Left ventricle myocardium superior (tissue), 1 donor: ENCODE results near the gene IGFBP6. TPM values are rescaled to one million over a fixed set of nuclear protein-coding genes. Genes with fewer than 3 reads are reported as not detected.
"Not testable (repeated sequence)": the region's sequence is repeated elsewhere in the genome, so short reads cannot be mapped to it uniquely, and the experiment has no call there.

Experiments used
- ATAC-seq: fragments of 200-7000 bp; cut with Tn5 transposase; one replicate; pipeline ENCODE4 v1.9.1; 2020; ENCODE audit warnings: mild to moderate bottlenecking, moderate library complexity
- DNase-seq: peaks from one replicate; pipeline ENCODE4 v3.0.0-alpha.2; 2020
- intact Hi-C: fragments of 100-400 bp; cut with micrococcal nuclease; formaldehyde crosslinking; loops from one replicate; pipeline ENCODE4 v1.11.0; 2022
- total RNA-seq: library from RNA; stranded (reverse); fragmentation: NEBNext Ultra II Directional; extraction: Animal tissue kit (Norgen Biotek cat#: 25700); gene quantifications from one replicate; pipeline ENCODE4 v1.2.1, GENCODE V29; 2021
- donor health status: DM: no; HTN: yes; CAD: no; lungs with severe emphysema.

IGFBP6 gene
- total RNA-seq, 1 donor from 2014 or later, result 45.5 TPM

- DNase-seq (no peak), ATAC-seq (no peak)
- intact Hi-C loops, result no loop called here
Observed at GRCh38 chr12:53103860-53104305, 6.4 kb downstream of the IGFBP6 start.

DNA sequence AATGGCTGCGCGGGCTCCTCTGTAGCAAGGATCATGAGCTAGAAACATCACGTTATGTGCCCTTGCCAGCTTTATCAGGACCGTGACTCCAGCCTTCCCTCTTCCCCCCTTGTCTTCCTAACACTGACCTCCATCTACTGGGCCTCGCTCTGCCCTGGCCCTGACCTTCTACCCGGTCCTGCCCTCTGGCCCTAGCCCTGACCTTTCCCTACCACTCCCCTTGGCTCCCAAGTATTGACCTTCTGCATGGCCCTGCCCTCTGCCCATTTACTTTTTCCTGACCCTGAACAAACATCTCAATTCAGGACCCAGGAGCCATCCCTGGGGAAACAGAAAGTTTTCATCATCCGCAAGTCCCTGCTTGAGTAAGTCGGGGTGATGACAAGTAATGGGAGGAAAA is 7.8 kb downstream of the IGFBP6 start:
- intact Hi-C loops, result no loop called here
- no peak for DNase-seq
- no peak for ATAC-seq

- no peak for ATAC-seq
Observed at GRCh38 chr12:53105712-53106439, 8.4 kb downstream of the IGFBP6 start.

GRCh38 chr12:53107122-53107521 is 9.7 kb downstream of the IGFBP6 start:
- intact Hi-C loops, result no loop called here
- ATAC-seq (no peak), DNase-seq (no peak)

More at GRCh38 chr12:53105712-53106439, 8.4 kb downstream of the IGFBP6 start:
- intact Hi-C loops, result no loop called here
- no peak for DNase-seq

GRCh38 chr12:53112431-53112830 is 15.0 kb downstream of the IGFBP6 start:
- DNase-seq, intact Hi-C loops, ATAC-seq: not testable (repeated sequence)

DNA sequence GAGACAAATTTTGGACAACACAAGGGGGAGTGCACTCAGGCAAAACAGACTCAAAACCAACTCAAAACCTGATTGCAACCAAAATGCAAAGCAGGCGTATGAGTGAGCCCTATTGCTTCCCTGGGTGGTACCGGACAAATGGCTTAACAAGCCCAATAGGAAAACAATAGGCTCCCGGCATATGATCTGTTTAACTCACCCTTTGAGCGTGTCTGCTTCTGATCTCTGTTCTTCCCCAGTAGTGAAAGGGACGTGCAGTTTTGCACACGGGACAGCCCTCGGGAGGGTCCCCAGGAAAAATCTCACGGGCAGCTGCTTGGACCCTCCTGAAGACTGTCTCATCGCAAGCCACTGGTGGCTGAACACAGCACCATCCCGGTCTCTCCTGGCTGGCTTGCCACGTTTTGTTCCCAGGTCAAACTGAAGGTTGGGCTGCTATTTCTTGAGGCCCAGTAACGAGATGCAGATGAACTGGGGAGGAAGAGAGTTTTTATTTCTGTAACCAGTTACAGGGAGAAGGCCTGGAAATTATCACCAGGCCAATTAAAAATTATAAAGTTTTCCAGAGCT is 15.8 kb downstream of the IGFBP6 start:
- no peak for ATAC-seq
- intact Hi-C loops, result no loop called here
- DNase-seq, result no peak

DNA sequence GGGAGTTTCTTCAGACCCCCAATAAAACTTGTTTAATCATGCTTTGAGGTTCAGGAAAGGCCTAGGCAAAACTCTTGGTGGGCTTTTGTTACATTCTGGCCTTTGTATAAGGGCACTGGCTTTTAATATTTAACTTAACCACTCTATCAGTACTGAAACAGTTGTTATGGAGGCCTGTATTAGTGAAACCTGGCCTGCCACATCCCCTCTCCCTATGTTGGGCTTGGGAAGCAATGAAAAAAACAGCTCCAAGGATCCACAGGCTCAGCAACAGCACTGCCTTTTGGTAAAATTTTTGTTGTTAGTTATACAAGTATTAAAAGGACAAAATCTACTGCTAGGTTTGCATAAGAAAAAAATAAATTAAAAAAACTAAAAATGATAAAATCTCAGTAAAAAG is 16.5 kb downstream of the IGFBP6 start:
- DNase-seq (no peak), ATAC-seq (no peak)
- intact Hi-C loops, result no loop called here

DNA sequence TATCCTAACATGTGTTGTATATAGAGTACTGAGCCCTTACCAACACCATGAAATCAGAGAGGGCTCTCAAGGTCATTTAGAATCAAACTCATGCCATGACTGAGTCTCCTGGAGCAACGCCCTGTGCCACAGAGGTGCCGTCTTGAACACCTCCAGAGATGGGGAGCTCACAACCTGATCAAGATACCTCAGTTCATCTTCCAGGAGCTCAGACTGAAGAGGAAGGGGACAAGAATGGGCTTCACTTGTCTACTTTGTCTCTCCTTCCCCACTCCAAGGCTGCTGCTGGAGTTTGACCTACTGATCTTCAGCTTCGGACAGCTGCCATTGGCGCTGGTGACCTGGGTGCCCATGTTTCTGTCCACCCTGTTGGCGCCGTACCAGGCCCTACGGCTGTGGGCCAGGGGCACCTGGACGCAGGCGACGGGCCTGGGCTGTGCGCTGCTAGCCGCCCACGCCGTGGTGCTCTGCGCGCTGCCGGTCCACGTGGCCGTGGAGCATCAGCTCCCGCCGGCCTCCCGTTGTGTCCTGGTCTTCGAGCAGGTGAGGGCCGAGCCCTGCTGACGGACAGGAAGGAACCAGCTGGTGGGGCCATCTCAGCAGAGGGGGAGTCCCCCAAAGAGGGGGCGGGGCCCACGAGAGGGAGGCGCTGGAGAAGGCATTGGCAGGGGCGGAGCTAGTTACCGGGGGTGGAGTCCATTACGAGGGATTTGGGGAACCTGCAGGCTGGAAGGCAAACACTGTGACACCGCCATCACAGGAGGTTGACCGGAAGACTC is 17.8 kb downstream of the IGFBP6 start:
- intact Hi-C loops, result no loop called here
- DNase-seq (no peak), ATAC-seq (peak; percentile 9)

DNA sequence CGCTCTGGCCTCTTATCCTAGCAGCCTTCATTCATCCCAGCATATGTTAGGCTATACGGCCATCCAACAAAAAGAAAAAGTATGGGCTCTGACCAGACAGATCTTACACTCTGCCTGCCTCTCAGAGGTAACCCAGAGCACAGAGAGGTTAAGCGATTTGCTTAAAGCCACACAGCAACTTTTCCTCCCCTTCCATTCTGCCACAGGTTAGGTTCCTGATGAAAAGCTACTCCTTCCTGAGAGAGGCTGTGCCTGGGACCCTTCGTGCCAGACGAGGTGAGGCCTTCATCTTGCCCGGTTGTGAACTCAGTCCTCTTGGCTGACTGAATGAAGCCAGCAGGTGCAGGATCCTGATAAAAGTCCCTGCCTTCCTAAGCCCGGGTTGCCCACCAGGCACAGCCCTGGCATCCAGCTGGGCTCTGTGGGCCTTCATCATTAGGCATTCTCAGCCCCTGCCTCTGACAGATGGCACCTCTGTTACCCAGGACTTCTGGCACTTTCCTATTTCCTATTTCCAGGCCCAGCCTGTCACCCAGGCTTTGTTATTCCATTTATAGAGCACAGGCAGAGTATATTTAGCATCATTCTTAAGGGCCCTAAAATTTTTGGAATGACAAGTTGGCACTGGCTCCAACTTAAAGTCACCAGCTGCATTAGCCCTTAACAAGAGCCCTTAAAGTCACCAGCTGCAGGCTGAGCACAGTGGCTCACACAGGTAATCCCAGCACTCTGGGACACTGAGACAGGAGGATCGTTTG is 18.6 kb downstream of the IGFBP6 start:
- no peak for DNase-seq
- intact Hi-C loops, result no loop called here
- peak; percentile 95 for ATAC-seq

DNA sequence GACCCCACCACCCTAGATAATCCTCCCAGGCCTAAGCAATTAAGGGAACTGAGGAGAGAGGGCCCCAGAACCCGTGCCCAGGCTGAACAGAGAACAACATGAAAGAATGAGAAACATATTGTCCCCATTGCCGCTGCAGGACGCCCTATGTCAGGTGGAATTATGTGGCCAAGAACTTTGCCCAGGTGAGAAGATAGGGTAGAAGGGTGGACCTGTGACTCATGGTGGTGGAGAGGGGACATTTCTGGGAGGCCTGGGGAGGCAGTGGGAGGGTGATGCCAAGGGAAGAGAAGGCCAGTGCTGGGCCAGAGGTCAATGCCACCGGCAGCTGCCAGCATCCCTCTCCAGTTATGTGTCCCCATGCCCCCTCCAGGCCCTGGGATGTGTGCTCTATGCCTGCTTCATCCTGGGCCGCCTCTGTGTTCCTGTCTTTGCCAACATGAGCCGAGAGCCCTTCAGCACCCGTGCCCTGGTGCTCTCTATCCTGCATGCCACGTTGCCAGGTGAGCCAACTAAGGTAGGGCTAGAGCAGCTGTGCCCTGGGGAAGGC is 21.4 kb downstream of the IGFBP6 start:
- intact Hi-C loops, result no loop called here
- DNase-seq (no peak), ATAC-seq (no peak)

DNA sequence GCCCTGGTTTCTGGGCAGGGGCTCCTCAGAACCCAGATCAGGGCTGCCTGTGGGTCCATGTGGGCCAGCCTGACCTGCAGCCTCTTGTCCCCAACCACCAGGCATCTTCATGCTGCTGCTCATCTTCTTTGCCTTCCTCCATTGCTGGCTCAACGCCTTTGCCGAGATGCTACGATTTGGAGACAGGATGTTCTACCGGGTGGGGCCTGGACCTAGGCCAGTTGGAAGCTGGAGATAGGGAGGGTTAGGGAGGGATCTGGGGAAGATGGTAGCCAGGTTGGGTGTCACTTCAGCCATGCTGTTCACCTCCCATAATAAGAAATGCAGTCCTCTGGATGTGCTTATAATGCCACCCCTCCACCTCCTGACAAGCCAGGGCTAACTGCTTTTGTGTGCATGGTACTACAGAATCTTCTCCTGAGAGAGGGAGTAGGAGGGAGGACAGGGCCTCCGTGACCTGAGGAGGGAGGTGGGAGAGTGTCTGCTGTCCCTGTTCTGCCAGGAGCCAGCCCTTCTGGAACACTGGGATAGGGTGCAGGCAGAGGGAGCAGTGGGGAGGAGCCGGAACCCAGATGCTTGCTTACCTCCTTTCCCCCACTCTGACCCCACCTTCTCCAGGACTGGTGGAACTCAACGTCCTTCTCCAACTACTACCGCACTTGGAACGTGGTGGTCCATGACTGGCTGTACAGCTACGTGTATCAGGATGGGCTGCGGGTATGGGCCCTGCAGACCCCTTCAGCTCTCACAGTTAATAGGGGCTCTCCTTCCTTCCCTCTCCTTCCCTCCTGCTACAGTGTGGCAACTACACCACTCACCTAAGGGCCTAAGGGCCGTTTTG is 23.4 kb downstream of the IGFBP6 start:
- ATAC-seq, result no peak
- intact Hi-C loops, result no loop called here
- DNase-seq, result no peak

DNA sequence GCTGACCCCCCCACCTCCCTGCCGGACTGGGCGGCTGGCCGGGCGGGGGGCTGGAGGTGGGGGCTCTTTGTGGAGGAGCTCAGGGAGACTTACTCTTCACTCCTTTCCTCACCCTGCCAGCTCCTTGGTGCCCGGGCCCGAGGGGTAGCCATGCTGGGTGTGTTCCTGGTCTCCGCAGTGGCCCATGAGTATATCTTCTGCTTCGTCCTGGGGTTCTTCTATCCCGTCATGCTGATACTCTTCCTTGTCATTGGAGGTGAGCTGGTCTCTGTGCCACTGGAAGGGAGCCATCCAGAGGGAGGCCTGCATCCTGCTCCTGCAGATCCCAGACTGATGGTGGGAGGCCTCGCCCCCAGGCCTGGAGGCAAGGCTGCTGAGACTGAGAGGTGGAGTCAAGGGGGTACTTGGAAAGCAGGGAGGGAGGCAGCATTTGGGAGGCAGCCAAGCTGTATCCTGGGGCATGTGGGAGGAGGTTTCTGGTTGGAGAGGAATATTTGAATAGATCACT is 25.5 kb downstream of the IGFBP6 start:
- no peak for ATAC-seq
- intact Hi-C loops, result no loop called here
- no peak for DNase-seq

- DNase-seq (no peak), ATAC-seq (no peak)
- intact Hi-C loops, result no loop called here
Observed at GRCh38 chr12:53123578-53124351, 26.3 kb downstream of the IGFBP6 start.

GRCh38 chr12:53124352-53124723 is 26.9 kb downstream of the IGFBP6 start:
- intact Hi-C loops, result no loop called here
- no peak for DNase-seq
- ATAC-seq, result no peak

DNA sequence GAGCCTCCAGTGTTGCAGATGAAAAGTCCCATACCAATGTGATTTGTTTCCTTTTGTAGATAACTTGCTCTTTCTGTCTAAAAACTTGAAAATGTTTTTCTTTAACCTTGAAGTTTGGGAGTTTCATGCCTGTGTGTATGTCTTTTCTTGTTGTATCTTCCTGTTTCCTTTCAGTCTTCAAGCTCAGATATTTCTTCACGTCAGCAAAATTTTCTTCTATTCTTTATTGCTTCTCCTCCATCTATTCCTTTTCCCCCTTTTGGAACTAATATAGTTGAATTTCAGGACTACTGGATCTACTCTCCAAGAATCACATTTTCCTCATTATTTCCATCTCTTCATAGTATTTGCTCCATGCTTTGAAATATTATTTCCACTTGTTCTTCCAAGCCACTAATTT is 29.7 kb downstream of the IGFBP6 start:
- ATAC-seq (no peak), DNase-seq (no peak)
- intact Hi-C loops, result no loop called here

DNA sequence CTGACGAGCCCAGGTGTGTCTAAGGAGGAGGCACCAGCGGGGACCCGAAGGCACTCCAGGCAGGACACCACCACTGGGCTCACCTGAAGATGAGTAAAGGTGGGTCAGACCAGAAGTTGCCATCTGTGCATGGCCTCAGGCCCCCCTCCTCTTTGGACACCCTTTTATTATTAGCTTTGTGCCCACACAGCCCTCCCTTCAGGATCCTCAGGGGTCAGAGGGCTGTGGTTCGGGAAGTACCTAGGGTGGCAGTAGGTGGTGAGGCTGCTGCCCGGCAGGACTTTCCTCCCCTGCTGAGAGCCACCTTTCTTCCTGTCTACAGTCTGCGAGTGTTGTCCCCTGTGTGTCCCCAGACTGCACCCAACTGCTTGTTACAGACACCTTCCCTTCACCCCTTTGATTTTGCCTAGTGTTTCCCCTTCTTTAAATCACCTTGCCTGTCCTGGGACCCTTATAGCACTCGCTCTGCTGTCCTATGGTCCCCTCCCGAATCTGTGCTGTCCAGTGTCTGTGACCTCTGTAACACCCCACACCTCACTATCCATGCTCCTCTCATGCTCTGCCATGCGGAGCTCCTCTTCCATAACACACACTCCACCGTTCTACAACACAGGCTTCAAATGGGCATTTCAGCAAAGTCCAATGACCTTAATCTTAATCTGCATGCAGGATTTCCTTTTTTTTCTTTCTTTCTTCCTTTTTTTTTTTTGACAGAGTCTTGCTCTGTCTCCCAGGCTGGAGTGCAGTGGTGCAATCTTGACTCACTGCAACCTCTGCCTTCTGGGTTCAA is 31.5 kb downstream of the IGFBP6 start:
- intact Hi-C loops, result no loop called here
- no peak for ATAC-seq
- no peak for DNase-seq

- ATAC-seq (no peak), DNase-seq (no peak)
Observed at GRCh38 chr12:53131844-53132243, 34.4 kb downstream of the IGFBP6 start.

More at GRCh38 chr12:53131844-53132243, 34.4 kb downstream of the IGFBP6 start:
- intact Hi-C loops, result no loop called here
